ENCODE data around the gene TBC1D32.

- TF ChIP-seq CTCF (conservative IDR thresholded peaks at IDR 0.05; ENCODE audit: low read length): peak; percentile 61
- no peak for TF ChIP-seq EZH2phosphoT487 (IDR thresholded peaks at IDR 0.05; ENCODE audit: borderline replicate concordance)
Observed at GRCh38 chr6:121354764-121355163, 20.5 kb upstream of the TBC1D32 start.

Data from Loucy (cell line).